Stimulated activated CD4-positive, alpha-beta T cell treated with anti-CD3 and anti-CD28 coated beads, Interleukin-15, amount 100 ng/mL, for 48 hours (primary cell): ENCODE results near the gene EMC10.
A peak's percentile ranks its signal among the peaks of the same experiment; 100 is the strongest.

ENCODE experiments used
- DNase-seq, 2 donors: peaks; one replicate each; pipeline ENCODE4 v3.0.0-alpha.2; 2020; ENCODE audit warnings: low read depth in 2 of 2

Gene EMC10

DNA sequence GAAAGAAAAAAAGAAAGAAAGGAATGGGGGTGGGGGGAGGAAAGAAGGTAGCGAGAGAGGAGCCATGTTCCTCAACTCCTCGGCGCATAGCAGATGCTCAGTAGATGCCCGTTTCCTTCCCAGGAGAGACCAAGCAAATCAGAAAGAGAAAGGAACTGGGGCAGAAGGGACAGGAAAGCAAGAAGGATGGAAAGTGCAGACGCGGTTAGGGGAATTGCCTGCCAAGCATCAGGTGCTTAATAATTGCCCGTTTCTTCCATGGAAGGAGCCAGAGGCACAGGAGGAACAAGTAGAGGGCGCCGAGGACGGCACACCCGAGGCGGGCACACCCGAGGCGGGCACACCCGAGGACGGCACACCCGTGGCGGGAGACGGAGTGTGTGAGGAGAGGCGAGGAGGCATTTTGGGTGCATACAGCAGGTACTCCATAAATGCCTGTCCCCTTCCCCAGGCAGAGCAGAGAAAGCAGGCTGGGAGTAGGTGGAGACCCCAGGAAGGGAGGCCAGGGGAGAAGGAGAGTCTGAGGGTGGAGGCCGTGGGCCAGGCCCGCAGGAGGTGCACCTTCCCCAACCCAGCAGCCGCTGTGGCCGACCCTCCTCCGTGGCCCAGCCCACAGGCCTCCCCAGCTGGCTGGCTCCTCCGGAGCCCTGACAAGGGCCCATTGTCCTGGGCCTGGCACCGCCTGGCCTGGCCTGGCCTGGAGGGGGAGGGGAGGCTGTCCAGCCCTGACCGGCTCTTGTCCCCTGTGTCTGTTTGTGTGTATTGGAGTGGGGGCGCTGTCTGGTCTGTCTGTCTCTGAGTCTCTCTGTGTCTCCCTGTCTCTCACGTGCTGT lies 20.1 kb downstream of the EMC10 start:
- no peak for DNase-seq

DNA sequence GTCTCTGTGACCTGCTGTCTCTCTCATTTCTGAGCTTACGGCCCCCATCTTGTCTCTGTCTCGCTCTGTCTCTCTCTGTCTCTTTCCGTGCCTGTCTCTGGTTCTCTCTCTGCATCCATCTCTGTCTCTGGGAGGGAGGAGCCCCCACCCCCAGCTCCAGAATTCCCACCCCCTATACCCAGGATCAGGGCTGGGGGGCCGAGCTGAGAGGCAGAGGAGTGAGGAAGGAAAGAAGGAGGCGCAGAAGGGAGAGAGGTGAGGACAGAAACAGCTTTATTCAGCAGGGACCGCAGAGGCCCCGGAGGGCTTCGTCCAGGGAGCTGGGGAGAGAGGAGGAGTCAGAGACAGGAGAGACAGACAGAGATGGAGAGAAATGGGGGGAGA lies 20.7 kb downstream of the EMC10 start:
- DNase-seq = no peak

DNA sequence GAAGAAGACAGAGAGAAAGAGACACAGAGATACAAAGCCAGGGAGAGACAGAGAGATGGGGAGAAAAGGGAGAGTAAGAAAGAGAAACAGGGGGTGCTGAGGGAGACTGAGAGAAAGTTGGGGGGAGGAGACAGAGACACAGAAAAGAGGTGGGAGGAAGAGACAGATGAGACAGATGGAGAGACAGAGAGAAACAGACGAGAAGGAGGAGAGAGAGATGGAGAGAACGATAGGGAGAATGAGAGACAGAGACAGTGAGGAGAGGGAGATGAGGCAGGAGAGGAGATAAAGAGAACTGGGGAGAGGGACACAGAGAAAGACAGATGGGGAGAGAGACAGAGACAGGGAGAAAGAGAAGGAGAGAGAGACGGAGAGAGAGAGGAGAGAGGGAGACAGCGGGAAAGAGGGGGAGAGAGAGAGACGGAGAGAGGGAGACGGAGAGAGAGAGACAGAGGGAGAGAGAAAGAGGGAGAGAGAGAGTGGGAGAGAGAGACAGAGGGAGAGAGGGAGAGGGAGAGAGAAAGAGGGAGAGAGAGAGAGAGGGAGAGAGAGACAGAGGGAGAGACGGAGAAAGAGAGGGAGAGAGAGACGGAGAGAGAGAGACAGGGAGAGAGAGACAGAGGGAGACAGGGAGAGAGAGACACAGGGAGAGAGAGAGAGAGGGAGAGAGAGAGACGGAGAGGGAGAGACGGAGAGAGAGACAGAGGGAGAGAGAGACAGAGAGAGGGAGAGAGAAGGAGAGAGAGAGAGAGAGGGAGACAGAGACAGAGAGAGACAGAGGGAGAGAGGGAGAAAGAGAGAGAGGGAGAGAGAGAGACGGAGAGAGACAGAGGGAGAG lies 22.1 kb downstream of the EMC10 start:
- no peak for DNase-seq

DNA sequence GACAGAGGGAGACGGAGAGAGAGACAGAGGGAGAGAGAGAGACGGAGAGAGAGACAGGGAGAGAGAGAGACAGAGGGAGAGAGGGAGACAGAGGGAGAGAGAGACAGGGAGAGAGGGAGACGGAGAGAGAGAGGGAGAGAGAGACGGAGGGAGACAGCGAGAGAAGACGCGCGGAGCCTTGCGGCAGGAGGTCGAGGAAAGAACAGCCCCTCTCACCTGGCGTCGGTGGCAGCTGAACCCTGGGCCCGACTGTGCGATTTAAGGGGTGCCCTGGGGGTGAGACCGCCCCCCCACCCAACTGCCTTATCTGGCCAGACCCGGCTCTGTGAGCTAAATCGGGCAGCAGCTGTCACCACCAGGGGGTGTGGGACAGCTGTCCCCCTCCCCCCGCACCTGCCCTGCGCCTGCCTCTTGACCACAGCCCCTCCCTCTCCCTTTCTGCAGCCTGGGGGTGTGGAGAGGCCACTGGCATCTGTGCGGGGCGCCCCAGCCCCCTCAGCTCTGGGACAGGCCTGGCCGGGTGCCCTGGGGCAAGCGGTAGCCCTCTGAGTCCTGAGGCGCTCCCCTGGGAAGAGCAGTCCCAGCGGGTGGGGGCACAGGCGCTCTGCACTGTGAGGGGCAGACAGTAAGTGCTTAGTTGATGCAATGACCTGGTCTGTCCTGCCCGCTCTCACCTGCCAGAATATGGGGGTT lies 23.9 kb downstream of the EMC10 start:
- no peak for DNase-seq

DNA sequence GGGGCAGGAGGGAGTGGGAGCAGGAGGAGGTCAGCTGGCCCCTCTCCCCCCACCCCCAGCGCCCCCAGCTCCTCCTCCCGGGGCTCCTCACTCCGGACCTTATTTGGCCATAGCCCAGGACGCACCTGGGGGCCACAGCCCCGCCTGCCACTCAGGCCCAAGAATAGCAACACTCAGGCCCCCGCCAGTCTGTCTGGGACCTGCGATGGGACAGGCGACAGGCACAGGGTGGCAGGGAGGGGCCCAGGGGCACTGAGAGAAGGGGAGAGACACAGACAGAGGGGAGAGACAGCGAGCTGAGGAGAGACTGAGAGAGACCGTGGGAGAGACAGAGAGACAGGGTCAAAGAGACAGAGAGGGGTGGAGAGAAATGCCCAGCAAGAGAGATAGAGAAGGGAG lies 24.4 kb downstream of the EMC10 start:
- DNase-seq = no peak

DNA sequence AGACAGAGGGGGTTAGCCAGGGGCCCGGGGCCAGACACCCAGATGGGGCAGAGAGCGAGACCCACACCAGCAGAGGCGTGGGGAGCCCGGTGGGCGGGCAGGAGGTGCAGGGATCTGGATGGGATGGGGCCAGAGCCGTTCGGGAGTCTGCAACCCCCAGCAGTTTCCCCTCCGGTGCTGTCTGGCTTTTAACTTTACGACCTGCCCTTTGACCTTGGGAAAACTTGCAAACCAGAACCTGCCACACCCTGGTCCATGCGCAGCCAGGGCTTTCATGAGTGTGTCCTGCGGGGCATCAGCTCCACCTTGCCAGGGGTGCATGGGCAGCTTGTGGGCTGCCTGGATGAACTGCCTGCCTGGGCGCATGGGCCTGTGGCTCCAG lies 24.9 kb downstream of the EMC10 start:
- no peak for DNase-seq

DNA sequence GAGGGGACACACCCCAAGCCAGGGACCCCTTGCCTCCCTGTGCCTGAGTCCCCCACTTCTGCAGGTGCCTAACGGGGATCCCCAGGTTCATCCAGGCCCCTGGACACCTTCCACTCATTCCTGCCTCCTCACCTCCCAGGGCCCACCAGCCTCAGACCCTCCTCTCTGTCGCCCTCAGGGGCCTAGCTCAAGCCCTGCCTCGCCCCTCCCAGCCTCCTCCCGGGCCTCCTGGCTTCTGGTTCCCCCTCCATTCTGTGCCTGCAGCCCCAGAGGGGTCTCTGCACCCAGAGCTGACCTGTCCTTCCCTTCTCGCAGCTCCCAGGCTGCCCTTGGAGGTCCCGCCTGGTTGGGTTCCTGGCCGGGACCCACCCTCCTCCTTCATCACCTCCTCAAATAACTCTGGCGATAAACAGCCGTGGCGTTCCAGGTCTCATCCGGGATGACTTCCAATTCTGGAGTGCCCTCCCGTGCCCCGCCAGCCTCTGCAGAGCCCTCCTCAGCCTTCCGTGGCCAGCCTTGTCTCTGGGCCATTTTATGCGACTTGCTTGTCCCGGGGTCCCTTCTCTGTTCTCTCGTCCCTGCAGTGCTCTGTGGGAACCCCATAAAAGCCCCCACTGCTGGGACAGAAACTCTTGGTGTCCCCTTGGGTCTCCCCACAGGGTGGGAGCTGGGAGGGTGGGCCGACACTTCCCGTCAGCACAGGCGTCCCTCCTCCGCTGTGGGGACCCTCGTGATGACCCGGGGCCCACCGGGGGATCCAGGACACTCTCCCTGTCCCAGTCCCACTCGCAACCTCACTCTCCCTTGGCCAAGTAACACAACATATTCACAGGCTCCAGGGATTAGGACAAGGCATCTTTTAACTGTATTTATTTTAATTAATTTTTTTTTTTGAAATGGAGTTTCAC lies 25.5 kb downstream of the EMC10 start:
- DNase-seq = no peak

DNA sequence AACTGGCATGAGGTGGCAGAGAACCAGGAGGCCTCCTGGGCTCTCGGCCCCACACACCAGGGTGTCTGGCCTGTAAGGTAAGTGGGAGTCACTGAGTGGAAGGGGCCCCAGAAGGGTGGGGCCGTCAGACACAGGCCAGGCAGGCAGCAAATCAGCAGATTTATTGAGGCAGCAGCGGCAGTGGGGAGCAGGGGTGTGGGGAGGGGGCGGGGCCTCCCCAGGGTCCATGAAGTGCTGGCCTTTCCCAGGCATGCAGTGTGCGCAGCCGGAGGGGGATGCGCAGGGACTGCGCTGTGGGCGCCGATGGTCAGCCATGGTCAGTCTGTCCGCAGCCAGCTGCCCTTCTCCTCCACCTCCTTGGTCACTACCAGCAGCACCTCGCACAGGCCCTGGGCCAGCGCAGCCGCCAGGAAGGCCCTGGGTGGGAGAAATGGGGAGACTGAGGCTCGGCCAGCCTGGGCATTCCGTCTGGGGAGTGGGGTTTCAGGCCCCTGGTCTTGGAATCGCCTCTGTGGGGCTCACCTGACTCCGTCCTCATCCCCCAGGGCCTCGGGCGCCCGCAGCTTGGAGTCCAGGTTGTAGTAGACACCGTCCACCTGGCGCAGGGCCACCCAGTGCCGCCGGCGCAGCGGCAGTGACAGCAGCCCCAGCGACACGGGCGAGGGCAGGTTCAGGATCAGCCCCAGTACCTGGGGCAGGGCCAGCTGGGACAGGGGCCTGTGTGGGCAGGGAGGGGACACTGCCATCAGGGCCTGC lies 29.7 kb downstream of the EMC10 start:
- no peak for DNase-seq

DNA sequence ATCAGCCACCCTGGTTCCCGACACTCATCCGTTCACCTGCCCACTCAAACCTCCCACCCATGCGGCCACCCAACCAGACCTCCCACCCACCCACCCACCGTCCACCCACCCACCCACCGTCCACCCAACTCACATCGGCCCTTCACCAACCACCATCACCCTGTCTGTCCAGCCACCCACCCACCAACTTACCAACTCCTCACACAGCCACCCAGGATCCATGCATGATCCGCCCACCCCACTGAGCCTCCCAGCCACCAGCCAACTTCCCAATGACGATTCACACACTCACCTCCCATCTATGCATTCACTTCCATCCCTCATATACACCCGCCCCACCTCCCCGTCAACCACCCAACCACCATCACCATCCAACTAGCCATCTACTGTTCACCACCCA lies 30.4 kb downstream of the EMC10 start:
- DNase-seq = no peak

DNA sequence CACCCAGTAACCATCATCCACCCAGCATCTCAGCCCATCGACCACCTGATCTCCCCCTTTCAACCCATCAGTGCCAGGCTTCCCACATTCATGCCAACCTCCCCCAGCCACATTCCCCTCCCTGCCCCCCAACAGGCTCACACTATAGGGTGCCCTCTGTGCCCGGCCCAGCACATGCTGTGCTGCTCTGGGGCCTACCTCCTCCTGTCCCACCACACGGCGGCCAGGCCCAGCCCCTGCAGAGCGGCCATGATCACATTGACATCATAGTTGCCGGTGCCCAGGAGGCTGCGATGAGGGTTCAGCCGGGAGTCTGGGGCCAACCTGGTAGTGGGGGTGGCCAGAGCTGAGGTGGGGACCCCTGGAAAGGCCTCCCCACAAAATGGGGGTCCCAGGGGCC lies 31.1 kb downstream of the EMC10 start:
- no peak for DNase-seq

DNA sequence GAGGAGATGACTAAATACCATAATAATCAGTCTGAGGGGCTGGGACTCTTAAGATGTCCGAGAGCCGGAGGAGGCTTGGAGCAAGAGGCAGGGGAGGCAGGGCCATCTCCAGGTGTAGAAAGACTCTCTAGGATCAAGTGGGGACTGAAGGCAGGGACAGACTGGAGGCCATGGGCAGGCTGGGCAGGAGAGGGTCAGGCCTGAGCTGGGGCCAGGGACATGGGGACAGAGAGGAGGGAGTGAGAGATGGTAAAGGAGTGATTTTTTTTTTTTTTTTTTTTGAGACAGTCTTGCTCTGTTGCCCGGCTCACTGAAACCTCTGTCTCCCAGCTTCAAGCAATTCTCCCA lies 32.5 kb downstream of the EMC10 start:
- no peak for DNase-seq

DNA sequence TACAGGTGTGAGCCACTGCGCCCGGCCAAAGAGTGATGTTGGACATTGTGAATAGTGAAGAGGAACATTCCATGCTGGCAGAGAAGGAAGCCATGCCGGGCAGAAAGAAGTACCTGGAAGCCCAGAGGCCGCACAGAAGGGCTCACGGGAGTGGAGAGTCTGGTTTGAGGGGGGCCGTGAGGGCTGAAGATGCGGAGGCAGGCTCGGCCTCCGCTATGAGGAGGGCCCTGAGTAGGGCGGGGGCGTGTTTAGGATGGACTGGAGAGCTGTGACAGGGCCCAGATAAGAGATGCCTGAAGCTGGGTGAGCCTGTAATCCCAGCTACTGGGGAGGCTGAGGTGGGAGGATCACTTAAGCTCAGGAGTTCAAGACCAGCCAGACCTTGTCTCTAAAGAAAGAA lies 33.1 kb downstream of the EMC10 start:
- DNase-seq = no peak

DNA sequence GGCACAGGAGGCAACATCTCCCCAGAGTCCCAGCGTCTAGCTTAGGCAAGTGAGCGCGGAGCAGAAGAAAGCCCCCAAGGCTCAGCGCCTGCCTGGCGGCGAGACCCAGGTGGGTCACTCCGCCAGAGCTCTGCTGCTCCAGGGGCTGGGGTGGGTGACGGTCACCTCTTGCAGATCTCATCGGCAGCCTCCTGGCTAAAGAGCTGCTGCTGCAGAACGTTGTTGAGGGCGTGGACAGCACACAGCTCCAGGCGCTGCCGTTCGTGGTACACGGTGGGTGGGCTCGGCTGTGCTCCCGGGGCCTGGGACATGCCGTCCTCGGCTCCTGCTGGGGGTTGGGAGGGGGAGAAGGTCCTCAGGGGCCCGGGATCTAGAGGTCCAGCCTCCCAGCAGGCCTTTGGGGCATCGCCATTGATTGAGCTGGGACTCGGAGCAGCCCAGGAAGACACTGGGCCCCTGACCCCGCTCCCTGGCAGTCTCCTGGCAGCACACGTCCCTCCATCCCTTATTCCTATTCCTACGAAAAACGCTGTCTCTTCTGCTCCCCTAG lies 33.9 kb downstream of the EMC10 start:
- no peak for DNase-seq

DNA sequence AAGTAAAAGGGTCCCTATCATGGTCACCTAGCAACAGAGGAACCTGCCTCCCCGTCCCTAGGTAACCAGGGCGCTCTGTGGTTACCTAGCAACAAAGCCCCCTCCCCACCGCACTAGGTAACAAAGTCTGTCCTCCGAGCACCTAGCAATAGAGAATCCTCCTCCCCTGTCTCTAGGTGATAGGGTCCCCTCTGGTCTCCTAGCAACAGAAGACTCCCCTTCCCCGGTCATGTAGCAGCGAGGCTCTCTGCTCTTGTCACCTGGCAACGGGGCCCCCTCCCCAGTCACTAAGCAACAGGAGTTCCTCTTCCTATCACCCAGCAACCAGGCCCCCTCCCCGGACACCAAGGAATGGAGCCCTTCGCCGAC lies 34.4 kb downstream of the EMC10 start:
- DNase-seq = no peak

DNA sequence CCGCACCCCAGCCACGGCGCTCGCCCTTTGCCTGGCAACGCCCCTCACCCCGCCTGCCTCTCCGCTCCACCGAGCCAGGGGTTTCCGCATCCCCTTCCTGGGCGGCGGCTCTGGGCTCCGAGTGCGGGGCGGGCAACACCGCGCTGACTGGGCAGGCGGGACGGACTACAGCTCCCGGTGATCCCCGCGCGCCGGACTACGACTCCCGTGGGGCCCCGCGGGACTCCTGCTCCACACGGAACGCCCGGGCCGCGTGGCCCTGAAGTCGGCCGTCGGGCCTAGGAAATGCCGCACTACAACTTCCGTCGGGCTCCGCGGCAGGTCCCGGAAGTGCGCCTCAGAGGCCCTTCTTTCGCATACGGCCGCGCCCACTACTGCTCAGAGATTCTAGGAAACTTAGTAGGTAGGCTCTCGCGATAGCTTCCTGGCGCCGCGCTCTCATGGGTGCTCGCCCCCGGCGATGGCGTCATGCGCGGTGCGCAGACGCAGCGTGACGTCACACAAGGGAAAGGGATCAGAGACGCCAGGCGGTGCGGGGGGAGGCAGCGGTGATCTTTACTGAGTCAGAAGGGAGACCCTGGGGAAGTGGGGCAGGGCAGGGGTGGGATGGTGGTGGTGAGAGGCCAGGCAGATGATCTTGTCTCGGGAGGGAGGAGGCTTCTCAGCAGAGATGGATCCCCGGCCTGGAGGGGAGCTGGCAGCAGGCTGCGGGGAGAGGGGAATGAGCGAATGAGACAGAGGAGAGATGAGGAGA lies 34.9 kb downstream of the EMC10 start, which contains the start of gene JOSD2:
TSS of gene JOSD2 (minus strand) at position 123 of the 754 bp plus-strand sequence. CDS start 760 bp downstream, outside the sequence.
- peak; percentile 96 to 98 for DNase-seq

DNA sequence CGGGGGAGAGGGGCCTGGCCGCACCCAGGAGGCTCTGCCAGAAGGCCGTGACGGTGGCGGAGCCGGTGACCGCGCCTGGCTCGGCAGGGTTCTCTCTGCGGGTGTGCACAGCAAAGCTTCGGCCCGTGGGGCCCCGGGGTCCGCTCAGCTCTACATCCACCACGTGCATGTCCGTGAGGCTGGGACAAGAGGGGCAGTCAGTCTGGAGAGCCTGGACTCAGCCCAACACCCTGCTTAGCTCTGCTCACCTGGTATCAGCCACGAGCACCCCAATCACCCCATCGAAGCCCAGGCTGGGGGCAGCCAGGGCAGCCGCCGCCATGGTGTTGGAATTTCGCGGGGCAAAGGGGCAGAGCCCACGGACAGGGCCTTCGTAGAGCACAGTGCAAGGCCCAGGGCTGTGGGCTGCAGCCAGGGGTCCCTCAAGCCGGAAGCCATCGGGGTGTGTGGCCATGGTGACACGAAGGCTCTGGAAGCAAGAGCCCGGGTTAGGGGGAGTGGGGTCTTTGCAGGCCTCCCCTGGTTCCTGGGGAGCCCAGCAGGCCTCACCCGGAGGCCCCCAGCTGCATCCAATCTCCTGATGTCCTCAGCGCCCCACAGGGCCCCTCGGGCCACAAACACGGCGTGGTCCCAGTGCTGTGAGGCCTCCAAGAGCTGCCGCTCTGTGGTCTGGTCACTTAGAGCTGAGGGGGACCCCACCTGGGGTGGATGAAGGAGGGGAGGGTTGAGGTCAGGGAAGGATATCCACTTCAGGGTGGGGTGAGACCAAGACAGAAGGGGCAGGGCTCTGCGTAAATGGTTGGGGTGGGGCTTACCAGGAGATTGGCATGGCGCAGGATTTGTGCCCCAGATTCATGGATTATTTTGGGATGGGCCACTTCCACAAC lies 36.0 kb downstream of the EMC10 start:
- DNase-seq = no peak

DNA sequence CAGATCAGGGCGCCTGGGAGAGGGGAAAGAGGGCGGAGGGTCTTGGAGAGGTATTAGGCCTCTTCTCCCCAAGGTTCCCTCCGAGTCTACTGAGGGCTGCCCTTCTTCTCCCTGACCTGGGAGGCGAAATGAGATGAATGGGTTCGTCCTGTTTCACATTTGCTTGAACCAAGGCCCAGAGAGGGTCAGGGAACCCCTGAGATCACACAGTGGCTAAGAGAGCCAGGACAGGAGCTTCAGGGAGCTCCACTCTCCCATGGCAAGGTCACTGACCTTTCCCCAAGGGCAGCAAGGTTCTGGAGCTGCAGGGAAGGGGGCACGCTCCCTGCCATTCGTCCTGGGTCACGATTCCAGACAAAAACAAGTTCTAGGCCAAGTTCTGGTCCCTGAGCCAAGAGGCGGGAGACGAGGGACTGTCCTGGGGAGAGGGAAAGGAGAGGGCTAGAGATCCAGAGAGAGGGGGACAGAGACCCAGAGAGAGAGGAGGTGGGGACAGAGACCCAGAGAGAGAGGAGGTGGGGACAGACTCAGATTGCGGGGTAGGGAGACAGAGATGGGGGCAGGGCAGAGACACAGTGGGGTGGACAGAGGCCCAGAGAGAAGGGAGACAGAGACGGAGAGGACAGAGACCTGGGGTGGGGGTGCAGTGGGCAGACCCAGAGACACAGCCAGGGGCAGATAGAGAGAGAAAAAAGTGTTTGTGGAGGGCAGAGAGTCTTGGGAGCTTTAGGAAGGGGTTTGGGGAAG lies 36.9 kb downstream of the EMC10 start:
- no peak for DNase-seq

DNA sequence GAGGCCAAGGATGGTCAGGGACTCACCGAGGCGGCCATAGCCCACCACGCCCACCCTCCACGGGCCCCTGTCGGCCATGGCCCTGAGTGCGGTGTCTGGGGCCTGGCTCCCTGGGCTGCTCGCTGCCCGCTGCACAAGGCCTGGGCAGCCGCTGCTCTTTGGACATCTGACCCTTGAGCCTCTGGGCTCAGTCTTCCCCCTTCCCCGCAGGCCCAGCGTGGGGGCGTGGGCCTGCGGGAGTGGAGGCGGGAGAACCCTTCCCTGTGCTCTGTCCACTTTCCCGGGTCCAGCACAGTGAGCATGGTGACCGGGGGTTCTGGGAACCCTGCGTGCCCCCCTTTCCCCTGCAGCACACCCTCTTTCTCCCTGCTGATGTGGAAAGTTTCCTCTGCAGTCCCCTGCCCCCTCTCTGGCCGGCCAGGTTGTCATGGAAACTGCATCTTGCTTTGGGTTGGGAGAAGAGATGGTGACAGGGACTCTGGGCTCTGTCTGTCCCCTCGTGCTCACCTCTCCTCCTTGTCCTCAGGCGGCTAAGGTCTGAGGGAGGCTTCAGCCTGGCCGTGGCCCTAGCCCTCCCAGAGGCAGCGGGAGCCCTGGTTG lies 37.5 kb downstream of the EMC10 start, which contains the start of gene ASPDH:
TSS of gene ASPDH (minus strand) at position 168 of the 600 bp plus-strand sequence. CDS start at position 78, 90 bp downstream.
- no peak for DNase-seq
